OCI-LY1 (cell line): ENCODE data around the gene KRT16.

Source experiments
- EZH2 ChIP-seq: fragments of 200-600 bp; sonication (generic), shearing (Covaris generic); IDR thresholded peaks from 2 replicates; pipeline ENCODE4 v1.8.0; 2017; ENCODE audit warnings: borderline replicate concordance, mixed run types, mild to moderate bottlenecking, antibody characterized with exemption, low read length, moderate library complexity, mixed read lengths
- TF ChIP-seq, protein P1 (sequence below): fragments of 200-600 bp; sonication (generic), shearing (Covaris generic); IDR thresholded peaks from 2 replicates; pipeline ENCODE4 v1.5.1; 2017; ENCODE audit warnings: mild to moderate bottlenecking, antibody characterized with exemption, low read length, moderate library complexity, mixed read lengths

DNA sequence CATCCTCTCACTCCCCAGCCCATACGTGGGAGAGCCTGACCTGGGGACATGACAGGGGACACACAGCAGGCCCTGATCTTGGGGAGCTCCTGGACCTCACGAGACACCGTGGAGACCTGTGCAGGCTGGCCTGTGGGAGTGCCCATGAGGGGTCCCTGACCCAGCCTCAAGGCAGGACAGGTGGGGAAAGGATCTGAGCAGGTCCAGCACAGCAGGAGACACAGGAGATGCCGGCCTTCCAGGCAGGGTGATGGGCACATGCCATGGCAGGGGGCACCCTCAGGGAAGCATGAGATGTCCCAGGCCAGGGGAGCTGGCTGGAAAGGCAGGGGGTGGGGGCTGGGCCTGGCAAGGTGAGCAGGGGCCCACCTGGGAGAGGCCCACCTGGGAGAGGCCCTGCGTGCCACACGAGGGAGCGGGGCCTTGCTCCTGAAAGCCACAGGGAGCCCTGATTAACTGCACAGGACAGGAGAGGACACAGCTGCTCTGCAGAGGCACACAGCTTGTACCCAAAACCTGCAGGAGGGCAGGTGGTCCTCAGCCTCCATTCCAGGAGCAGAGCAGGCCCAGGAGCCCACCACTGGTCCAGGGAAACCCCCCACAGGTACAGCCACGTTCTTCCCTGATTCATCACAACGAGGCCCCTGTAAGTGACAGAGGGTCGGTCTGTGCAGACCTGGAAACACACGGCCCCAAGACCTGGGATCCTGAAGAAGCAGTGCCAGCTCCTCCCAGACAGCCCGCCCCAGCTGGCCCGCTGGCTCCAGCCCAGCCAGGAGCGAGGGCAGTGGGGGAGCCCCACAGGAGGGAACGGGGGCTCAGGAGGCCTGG, 38.4 kb upstream of the KRT16 start:
- TF ChIP-seq, protein P1, sequence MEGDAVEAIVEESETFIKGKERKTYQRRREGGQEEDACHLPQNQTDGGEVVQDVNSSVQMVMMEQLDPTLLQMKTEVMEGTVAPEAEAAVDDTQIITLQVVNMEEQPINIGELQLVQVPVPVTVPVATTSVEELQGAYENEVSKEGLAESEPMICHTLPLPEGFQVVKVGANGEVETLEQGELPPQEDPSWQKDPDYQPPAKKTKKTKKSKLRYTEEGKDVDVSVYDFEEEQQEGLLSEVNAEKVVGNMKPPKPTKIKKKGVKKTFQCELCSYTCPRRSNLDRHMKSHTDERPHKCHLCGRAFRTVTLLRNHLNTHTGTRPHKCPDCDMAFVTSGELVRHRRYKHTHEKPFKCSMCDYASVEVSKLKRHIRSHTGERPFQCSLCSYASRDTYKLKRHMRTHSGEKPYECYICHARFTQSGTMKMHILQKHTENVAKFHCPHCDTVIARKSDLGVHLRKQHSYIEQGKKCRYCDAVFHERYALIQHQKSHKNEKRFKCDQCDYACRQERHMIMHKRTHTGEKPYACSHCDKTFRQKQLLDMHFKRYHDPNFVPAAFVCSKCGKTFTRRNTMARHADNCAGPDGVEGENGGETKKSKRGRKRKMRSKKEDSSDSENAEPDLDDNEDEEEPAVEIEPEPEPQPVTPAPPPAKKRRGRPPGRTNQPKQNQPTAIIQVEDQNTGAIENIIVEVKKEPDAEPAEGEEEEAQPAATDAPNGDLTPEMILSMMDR, result no peak
- TF ChIP-seq EZH2, result no peak
